WTC11 (cell line): ENCODE data around the gene S1PR2.

Source experiments
- AR ChIP-seq: fragments of 250-450 bp; sonication (Bioruptor Pico); IDR thresholded peaks from 2 replicates; pipeline ENCODE4 v1.9.0; 2021; ENCODE audit warnings: mild to moderate bottlenecking
- ATF1 ChIP-seq: sonication (generic); formaldehyde crosslinking; IDR thresholded peaks from 2 replicates; pipeline ENCODE4 v1.8.1; 2023; ENCODE audit warnings: mild to moderate bottlenecking, moderate library complexity, missing genetic modification reagents
- CBFB ChIP-seq: sonication (generic); formaldehyde crosslinking; IDR thresholded peaks from 2 replicates; pipeline ENCODE4 v1.8.1; 2022; ENCODE audit warnings: mild to moderate bottlenecking, low read depth, missing genetic modification reagents
- CREM ChIP-seq: sonication (generic); formaldehyde crosslinking; IDR thresholded peaks from 2 replicates; pipeline ENCODE4 v1.8.1; 2022; ENCODE audit warnings: mild to moderate bottlenecking, missing genetic modification reagents, moderate library complexity
- CTCF ChIP-seq: fragments of 200-600 bp; IDR thresholded peaks from 2 replicates; pipeline ENCODE4 v1.8.0; 2022; ENCODE audit warnings: antibody characterized with exemption
- E2F5 ChIP-seq: sonication (generic); formaldehyde crosslinking; IDR thresholded peaks from 2 replicates; pipeline ENCODE4 v1.8.1; 2022; ENCODE audit warnings: mild to moderate bottlenecking, moderate library complexity, missing genetic modification reagents
- FOXK1 ChIP-seq: sonication (generic); formaldehyde crosslinking; IDR thresholded peaks from 2 replicates; pipeline ENCODE4 v1.8.0; 2022; ENCODE audit warnings: mild to moderate bottlenecking, moderate library complexity, missing genetic modification reagents
- KAT7 ChIP-seq: sonication (generic); formaldehyde crosslinking; IDR thresholded peaks from 2 replicates; pipeline ENCODE4 v1.8.1; 2023; ENCODE audit warnings: missing genetic modification reagents, mild to moderate bottlenecking, borderline replicate concordance
- MAX ChIP-seq: sonication (generic); formaldehyde crosslinking; IDR thresholded peaks from 2 replicates; pipeline ENCODE4 v1.8.0; 2022; ENCODE audit warnings: mild to moderate bottlenecking, missing genetic modification reagents
- NR2C2 ChIP-seq: sonication (generic); formaldehyde crosslinking; IDR thresholded peaks from 2 replicates; pipeline ENCODE4 v1.8.0; 2022; ENCODE audit warnings: mild to moderate bottlenecking, missing genetic modification reagents
- SMAD3 ChIP-seq: sonication (generic); formaldehyde crosslinking; IDR thresholded peaks from 2 replicates; pipeline ENCODE4 v1.8.0; 2022; ENCODE audit warnings: missing genetic modification reagents, mild to moderate bottlenecking, borderline replicate concordance
- TP53 ChIP-seq: sonication (generic); formaldehyde crosslinking; IDR thresholded peaks from 2 replicates; pipeline ENCODE4 v1.8.1; 2023; ENCODE audit warnings: mild to moderate bottlenecking, missing genetic modification reagents
- ZNF263 ChIP-seq: sonication (generic); formaldehyde crosslinking; IDR thresholded peaks from 2 replicates; pipeline ENCODE4 v1.8.1; 2022; ENCODE audit warnings: low read depth, mild to moderate bottlenecking, moderate library complexity, missing genetic modification reagents
- TF ChIP-seq, protein P1 (sequence below): sonication (generic); formaldehyde crosslinking; conservative IDR thresholded peaks from 2 replicates; pipeline ENCODE4 v1.8.1; 2023; ENCODE audit warnings: mild to moderate bottlenecking, low read depth, missing genetic modification reagents, moderate library complexity

- TF ChIP-seq MAX (CRISPR knock-in tag) (no peak), AR (CRISPR knock-in tag) (no peak), TP53 (no peak), E2F5 (CRISPR knock-in tag) (no peak), CTCF (no peak), KAT7 (no peak), NR2C2 (CRISPR knock-in tag) (no peak), SMAD3 (CRISPR knock-in tag) (no peak), FOXK1 (CRISPR knock-in tag) (no peak), ATF1 (CRISPR knock-in tag) (no peak), ZNF263 (no peak), CBFB (no peak), CREM (CRISPR knock-in tag) (no peak)
- TF ChIP-seq, protein P1, sequence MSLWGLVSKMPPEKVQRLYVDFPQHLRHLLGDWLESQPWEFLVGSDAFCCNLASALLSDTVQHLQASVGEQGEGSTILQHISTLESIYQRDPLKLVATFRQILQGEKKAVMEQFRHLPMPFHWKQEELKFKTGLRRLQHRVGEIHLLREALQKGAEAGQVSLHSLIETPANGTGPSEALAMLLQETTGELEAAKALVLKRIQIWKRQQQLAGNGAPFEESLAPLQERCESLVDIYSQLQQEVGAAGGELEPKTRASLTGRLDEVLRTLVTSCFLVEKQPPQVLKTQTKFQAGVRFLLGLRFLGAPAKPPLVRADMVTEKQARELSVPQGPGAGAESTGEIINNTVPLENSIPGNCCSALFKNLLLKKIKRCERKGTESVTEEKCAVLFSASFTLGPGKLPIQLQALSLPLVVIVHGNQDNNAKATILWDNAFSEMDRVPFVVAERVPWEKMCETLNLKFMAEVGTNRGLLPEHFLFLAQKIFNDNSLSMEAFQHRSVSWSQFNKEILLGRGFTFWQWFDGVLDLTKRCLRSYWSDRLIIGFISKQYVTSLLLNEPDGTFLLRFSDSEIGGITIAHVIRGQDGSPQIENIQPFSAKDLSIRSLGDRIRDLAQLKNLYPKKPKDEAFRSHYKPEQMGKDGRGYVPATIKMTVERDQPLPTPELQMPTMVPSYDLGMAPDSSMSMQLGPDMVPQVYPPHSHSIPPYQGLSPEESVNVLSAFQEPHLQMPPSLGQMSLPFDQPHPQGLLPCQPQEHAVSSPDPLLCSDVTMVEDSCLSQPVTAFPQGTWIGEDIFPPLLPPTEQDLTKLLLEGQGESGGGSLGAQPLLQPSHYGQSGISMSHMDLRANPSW (CRISPR knock-in tag) = no peak
These were observed 21.8 kb downstream of the S1PR2 start for GRCh38 chr19:10209315-10209714.
